IPS DF 4.7 (cell line): ENCODE results near the gene PILRB.

ENCODE experiments used
- DNase-seq: peaks from one replicate; pipeline ENCODE4 v3.0.0-alpha.2; 2013; ENCODE audit warnings: low spot score; ENCODE audit errors: extremely low read depth

Gene PILRB

GRCh38 chr7:100406767-100407166 is 48.9 kb downstream of the PILRB start:
- no peak for DNase-seq

GRCh38 chr7:100407285-100408180 is 49.6 kb downstream of the PILRB start:
- DNase-seq: no peak

- DNase-seq: no peak
Observed at GRCh38 chr7:100411101-100411500, 53.2 kb downstream of the PILRB start.

GRCh38 chr7:100413346-100413745 is 55.4 kb downstream of the PILRB start:
- DNase-seq: no peak

GRCh38 chr7:100413889-100414288 is 56.0 kb downstream of the PILRB start:
- no peak for DNase-seq

DNA sequence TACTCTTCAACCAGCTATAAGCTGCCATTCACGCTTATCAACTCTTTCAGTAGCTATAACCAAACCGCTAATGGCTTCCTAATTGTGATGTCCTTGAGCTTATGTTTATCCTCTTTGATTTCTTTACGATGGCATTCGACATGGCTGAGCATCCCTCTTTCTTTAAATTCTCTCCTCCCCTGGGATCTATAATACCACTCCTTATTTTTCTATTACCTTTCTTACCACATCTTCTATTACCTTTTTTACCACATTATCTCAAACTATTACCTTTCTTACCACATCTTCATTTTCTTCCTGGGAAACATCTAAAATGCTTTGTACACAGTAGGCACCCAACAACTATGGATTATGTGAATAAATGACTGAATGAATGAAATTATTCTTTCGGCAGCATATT is 57.5 kb downstream of the PILRB start:
- DNase-seq: no peak
